GM23338 (cell line): ENCODE results near the gene TNFRSF4.

Experiments
- CTCF ChIP-seq, 2 experiments: fragments of 200-600 bp in 1 of 2; sonication (generic) in 1 of 2; conservative IDR thresholded peaks; 2 replicates each; pipeline versions ENCODE4 v1.5.1 to v1.6.1; 2016 to 2017; ENCODE audit warnings: antibody characterized with exemption in 2 of 2, low read depth in 2 of 2, mild to moderate bottlenecking in 2 of 2, moderate library complexity in 1 of 2
- EZH2 ChIP-seq: fragments of 200-600 bp; sonication (generic); IDR thresholded peaks from one replicate; pipeline ENCODE4 v1.8.0; 2017; ENCODE audit warnings: antibody characterized with exemption, mild to moderate bottlenecking, low read depth; ENCODE audit not compliant: unreplicated experiment
- POLR2AphosphoS5 ChIP-seq: IDR thresholded peaks from 2 replicates; pipeline ENCODE4 v1.6.1; 2016; ENCODE audit warnings: antibody characterized with exemption, low read depth

GRCh38 chr1:1228596-1229321 lies 14.8 kb upstream of the TNFRSF4 start:
- no peak for TF ChIP-seq CTCF (conservative IDR thresholded peaks at IDR 0.05; ENCODE audit: low read depth in 2 of 2)
- TF ChIP-seq POLR2AphosphoS5 = no peak
- TF ChIP-seq EZH2 = no peak
